Mesenchymal stem cell (in vitro differentiated cells and primary cell): Measurements from ENCODE around the gene MAGEA9B.
"Not testable (repeated sequence)": the region's sequence is repeated elsewhere in the genome, so short reads cannot be mapped to it uniquely, and the experiment has no call there.

ENCODE experiments used
- DNase-seq: peaks from one replicate; pipeline ENCODE4 v3.0.0-alpha.2; 2013
- H2AFZ ChIP-seq: one replicate; pipeline ENCODE4 v1.6.1; 2013; ENCODE audit warnings: low read depth, mild to moderate bottlenecking, control low read depth, inconsistent platforms, low read length, moderate library complexity
- H2AK5ac ChIP-seq: 2 replicates; pipeline ENCODE4 v1.6.1; 2013; ENCODE audit warnings: low read length, moderate library complexity, mild to moderate bottlenecking, inconsistent platforms; ENCODE audit not compliant: severe bottlenecking
- H2BK120ac ChIP-seq: one replicate; pipeline ENCODE4 v1.6.1; 2013; ENCODE audit warnings: low read depth, mild to moderate bottlenecking, inconsistent platforms, low read length, moderate library complexity
- H2BK12ac ChIP-seq, 2 experiments: one replicate each; pipeline ENCODE4 v1.6.1; 2013; ENCODE audit warnings: inconsistent platforms in 2 of 2, low read length in 2 of 2, mild to moderate bottlenecking in 2 of 2, moderate library complexity in 2 of 2, control low read depth in 1 of 2
- H2BK15ac ChIP-seq: one replicate; pipeline ENCODE4 v1.6.1; 2013; ENCODE audit warnings: mild to moderate bottlenecking, low read depth, inconsistent platforms; ENCODE audit not compliant: poor library complexity, severe bottlenecking
- H2BK5ac ChIP-seq: 2 replicates; pipeline ENCODE4 v1.6.1; 2013; ENCODE audit warnings: low read depth, mild to moderate bottlenecking, low read length, control low read depth, inconsistent platforms; ENCODE audit not compliant: poor library complexity, severe bottlenecking
- H3K14ac ChIP-seq, 2 experiments: one replicate each; pipeline ENCODE4 v1.6.1; 2013; ENCODE audit warnings: inconsistent platforms in 2 of 2, low read length in 2 of 2, control low read depth in 1 of 2, mild to moderate bottlenecking in 1 of 2, moderate library complexity in 1 of 2
- H3K18ac ChIP-seq, 2 experiments: one replicate each; pipeline ENCODE4 v1.6.1; 2013; ENCODE audit warnings: inconsistent platforms in 2 of 2, low read length in 2 of 2, control low read depth in 1 of 2, low read depth in 1 of 2, mild to moderate bottlenecking in 1 of 2
- H3K23ac ChIP-seq, 2 experiments: one replicate each; pipeline ENCODE4 v1.6.1; 2013; ENCODE audit warnings: inconsistent platforms in 2 of 2, low read length in 2 of 2, mild to moderate bottlenecking in 2 of 2, moderate library complexity in 2 of 2, control low read depth in 1 of 2
- H3K27ac ChIP-seq: 2 replicates; pipeline ENCODE4 v1.5.1; 2013; ENCODE audit warnings: mild to moderate bottlenecking, moderate library complexity, low read length, control low read depth, inconsistent platforms; ENCODE audit not compliant: poor library complexity, severe bottlenecking
- H3K27me3 ChIP-seq, 2 experiments: 2 replicates each; pipeline versions ENCODE4 v1.6.1 to v1.7.0; 2013; ENCODE audit warnings: low read length in 2 of 2, mild to moderate bottlenecking in 2 of 2, moderate library complexity in 2 of 2, control low read depth in 1 of 2, inconsistent platforms in 1 of 2; ENCODE audit not compliant: control insufficient read depth in 1 of 2, insufficient read depth in 1 of 2
- H3K36me3 ChIP-seq, 2 experiments: 2 replicates each; pipeline versions ENCODE4 v1.6.1 to v1.7.0; 2013; ENCODE audit warnings: low read length in 2 of 2, control low read depth in 1 of 2, inconsistent platforms in 1 of 2, low read depth in 1 of 2, mild to moderate bottlenecking in 1 of 2; ENCODE audit not compliant: insufficient read depth in 2 of 2, control insufficient read depth in 1 of 2
- H3K4ac ChIP-seq, 2 experiments: one replicate each; pipeline ENCODE4 v1.6.1; 2013; ENCODE audit warnings: inconsistent platforms in 2 of 2, low read length in 2 of 2, mild to moderate bottlenecking in 2 of 2, moderate library complexity in 2 of 2, control low read depth in 1 of 2, low read depth in 1 of 2
- H3K4me1 ChIP-seq: 2 replicates; pipeline ENCODE4 v1.6.1; 2013; ENCODE audit warnings: low read depth, low read length, control low read depth; ENCODE audit not compliant: control insufficient read depth, insufficient read depth
- H3K4me2 ChIP-seq: 2 replicates; pipeline ENCODE4 v1.6.1; 2013; ENCODE audit warnings: low read length, mild to moderate bottlenecking, inconsistent platforms; ENCODE audit not compliant: poor library complexity, severe bottlenecking
- H3K4me3 ChIP-seq, 2 experiments: 2 replicates each; pipeline versions ENCODE4 v1.5.1 to v1.7.0; 2013; ENCODE audit warnings: low read length in 2 of 2, mild to moderate bottlenecking in 2 of 2, control low read depth in 1 of 2, low read depth in 1 of 2; ENCODE audit not compliant: insufficient read depth in 1 of 2
- H3K79me1 ChIP-seq: replicated peaks from 2 replicates; pipeline ENCODE4 v1.6.1; 2013; ENCODE audit warnings: mild to moderate bottlenecking, control low read depth, low read length, inconsistent platforms; ENCODE audit not compliant: poor library complexity, severe bottlenecking
- H3K9ac ChIP-seq: 2 replicates; pipeline ENCODE4 v1.7.0; 2013; ENCODE audit warnings: mild to moderate bottlenecking, low read length, moderate library complexity
- H3K9me3 ChIP-seq: 2 replicates; pipeline ENCODE4 v1.7.0; 2013; ENCODE audit warnings: mild to moderate bottlenecking, low read length; ENCODE audit not compliant: control insufficient read depth
- H4K8ac ChIP-seq: one replicate; pipeline ENCODE4 v1.6.1; 2013; ENCODE audit warnings: inconsistent platforms, mild to moderate bottlenecking, low read length, moderate library complexity
- H4K91ac ChIP-seq: one replicate; pipeline ENCODE4 v1.6.1; 2013; ENCODE audit warnings: mild to moderate bottlenecking, low read length, inconsistent platforms
- WGBS: methylation state at CpG from one replicate; pipeline ENCODE4 v1.1.7; 2013; ENCODE audit warnings: mixed read lengths; 5-methylcytosine and 5-hydroxymethylcytosine counted together

Gene MAGEA9B

DNA sequence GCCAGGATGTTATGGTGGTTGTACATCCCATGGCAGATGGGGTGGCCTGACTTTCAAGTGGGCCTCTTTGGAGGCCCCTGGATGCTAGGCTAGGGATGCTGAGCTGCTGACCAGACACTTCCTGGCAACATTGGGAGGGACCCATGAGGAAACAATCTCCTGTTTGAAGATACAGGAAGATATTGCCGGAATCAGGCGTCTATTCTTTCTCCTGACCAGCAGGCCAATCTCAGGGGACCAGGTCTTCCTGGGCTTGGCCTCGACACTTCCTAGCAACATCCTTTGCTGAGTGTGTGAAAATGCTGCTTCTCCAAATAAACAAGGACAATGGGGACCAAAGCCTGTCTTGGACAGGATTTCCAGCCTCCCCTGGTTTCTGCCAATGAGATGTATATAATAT, 39.5 kb downstream of the MAGEA9B start:
- H3K9me3 ChIP-seq, H2BK120ac ChIP-seq, H2BK5ac ChIP-seq, H3K4ac ChIP-seq, H3K36me3 ChIP-seq, H2BK15ac ChIP-seq, H2BK12ac ChIP-seq, H3K4me1 ChIP-seq, H3K4me2 ChIP-seq, H3K23ac ChIP-seq, DNase-seq, H3K27ac ChIP-seq, H3K79me1 ChIP-seq, H3K18ac ChIP-seq, H3K4me3 ChIP-seq, H3K27me3 ChIP-seq, H3K9ac ChIP-seq, H4K8ac ChIP-seq, H4K91ac ChIP-seq, H3K14ac ChIP-seq, H2AK5ac ChIP-seq, H2AFZ ChIP-seq: not testable (repeated sequence)
- no CpG with 5 or more reads among the region's 3 CpGs for WGBS

- not testable (repeated sequence) for H3K4me1 ChIP-seq, DNase-seq, H2BK12ac ChIP-seq, H2AFZ ChIP-seq, H3K4me3 ChIP-seq, H3K79me1 ChIP-seq, H3K27ac ChIP-seq, H3K36me3 ChIP-seq, H4K8ac ChIP-seq, H3K27me3 ChIP-seq, H3K9me3 ChIP-seq, H2BK120ac ChIP-seq, H3K14ac ChIP-seq, H2BK15ac ChIP-seq, H2AK5ac ChIP-seq, H2BK5ac ChIP-seq, H3K18ac ChIP-seq, H3K4ac ChIP-seq, H3K9ac ChIP-seq, H3K4me2 ChIP-seq, H4K91ac ChIP-seq, H3K23ac ChIP-seq
- no CpG with 5 or more reads among the region's 1 CpG for WGBS
Observed at GRCh38 chrX:149546962-149547361, 40.3 kb downstream of the MAGEA9B start.

- not testable (repeated sequence) for H3K14ac ChIP-seq, H3K4ac ChIP-seq, H4K91ac ChIP-seq, H3K79me1 ChIP-seq, H3K27me3 ChIP-seq, H2BK5ac ChIP-seq, H2AFZ ChIP-seq, H3K9ac ChIP-seq, H3K23ac ChIP-seq, H3K27ac ChIP-seq, H3K4me1 ChIP-seq, H3K18ac ChIP-seq, H4K8ac ChIP-seq, H2AK5ac ChIP-seq, H3K36me3 ChIP-seq, H3K9me3 ChIP-seq, H3K4me2 ChIP-seq, H3K4me3 ChIP-seq, H2BK12ac ChIP-seq, H2BK15ac ChIP-seq, H2BK120ac ChIP-seq
- peak; percentile 41 for DNase-seq
- WGBS = no CpG with 5 or more reads among the region's 29 CpGs
Observed at GRCh38 chrX:149545545-149546543, 41.4 kb downstream of the MAGEA9B start.

DNA sequence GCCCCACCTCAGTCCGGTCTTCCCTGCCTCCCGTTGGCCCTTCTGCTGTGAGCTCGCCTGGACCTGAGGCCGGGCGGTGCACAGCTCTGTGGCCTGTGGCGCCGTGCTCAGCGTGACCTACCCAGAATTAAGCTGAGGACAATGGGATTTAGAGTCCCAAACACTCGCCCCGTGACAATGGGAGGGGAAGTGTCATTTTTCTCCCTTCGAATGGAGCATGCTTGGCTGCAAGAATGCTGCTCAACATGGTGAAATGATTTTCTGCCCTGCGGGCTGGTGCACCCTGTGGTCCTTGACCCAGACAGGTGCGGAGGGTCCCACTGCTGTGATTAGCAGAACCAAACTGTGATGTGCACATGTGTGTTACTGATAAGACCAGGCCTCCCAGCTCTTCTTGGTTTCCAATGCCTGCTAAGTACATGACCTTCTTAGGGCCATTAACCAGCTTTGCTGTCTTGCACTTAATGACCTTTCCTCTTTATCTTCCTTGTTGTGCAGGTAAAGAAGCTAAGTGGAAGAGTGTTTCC, 45.7 kb downstream of the MAGEA9B start:
- no peaks in the 10 kb centered on the region for H3K9me3 ChIP-seq
- peaks cover 0 to 7% of the 10 kb centered on the region in 2 experiments for H3K36me3 ChIP-seq
- no peak for DNase-seq
- no peak overlapping the region for H2BK15ac ChIP-seq
- no peak overlapping the region for H2BK120ac ChIP-seq
- no peak overlapping the region for H2AK5ac ChIP-seq
- H3K18ac ChIP-seq = no peak overlapping the region
- H3K4me1 ChIP-seq = peaks cover 7% of the 10 kb centered on the region
- no peak overlapping the region for H4K8ac ChIP-seq
- H3K4ac ChIP-seq = no peak overlapping the region
- H2AFZ ChIP-seq = no peak overlapping the region
- H3K4me2 ChIP-seq = peak overlapping the region; percentile 85
- H3K27me3 ChIP-seq = no peaks in the 10 kb centered on the region
- H3K4me3 ChIP-seq = peak overlapping the region; percentile 82 to 88
- H4K91ac ChIP-seq = no peak overlapping the region
- no peak overlapping the region for H2BK5ac ChIP-seq
- WGBS = 11% methylated on average over 13 of the region's 13 CpGs
- H2BK12ac ChIP-seq = no peak overlapping the region
- no peak overlapping the region for H3K14ac ChIP-seq
- no peak overlapping the region for H3K27ac ChIP-seq
- H3K79me1 ChIP-seq = no peaks in the 10 kb centered on the region
- peak overlapping the region; percentile 89 for H3K9ac ChIP-seq
- no peak overlapping the region for H3K23ac ChIP-seq
